ENCODE results near the gene SOHLH1. TPM values are rescaled to one million over a fixed set of nuclear protein-coding genes. Genes with fewer than 3 reads are reported as not detected.

SOHLH1 gene
- total RNA-seq, 1 experiment from 2014 or later: not detected

DNA sequence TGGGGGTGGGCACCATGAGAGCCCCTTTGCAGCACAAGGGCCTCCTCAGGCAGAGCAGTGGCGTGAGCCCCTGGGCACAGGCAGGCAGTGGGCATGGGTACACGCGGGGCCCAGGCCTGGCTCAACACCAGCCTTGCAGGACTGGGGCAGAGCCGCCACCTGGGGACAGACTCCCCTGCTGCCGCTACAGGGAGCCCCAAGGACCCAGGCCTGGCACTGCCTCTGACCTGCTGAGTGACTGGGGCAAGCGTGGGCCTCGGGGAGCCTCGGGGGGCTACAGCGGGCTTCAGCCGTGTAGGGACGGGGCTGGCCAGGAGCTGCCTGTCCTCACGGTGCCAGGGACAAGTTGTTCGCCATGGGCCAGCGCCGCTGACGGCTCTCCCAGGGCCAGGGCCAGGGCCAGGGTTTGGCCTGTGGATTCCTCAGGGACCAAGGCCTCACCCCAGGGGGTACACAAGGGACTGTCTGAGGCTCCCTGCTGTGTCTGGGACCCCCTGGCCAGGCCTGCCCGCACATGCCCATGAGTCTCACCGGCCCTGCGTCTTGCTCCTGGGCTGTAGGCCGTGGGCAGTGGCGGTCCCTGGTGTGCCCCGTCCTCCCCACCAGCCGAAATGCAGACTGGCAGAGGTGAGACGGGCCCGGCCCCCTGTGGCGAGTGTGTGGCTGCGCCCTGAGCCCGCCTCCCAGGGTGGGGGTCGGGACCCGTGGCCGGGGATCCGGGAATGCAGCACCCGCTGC lies 45.2 kb upstream of the SOHLH1 start:
- intact Hi-C loops (cut with micrococcal nuclease; ENCODE audit: unreplicated experiment): no loop called here
- ChIA-PET CTCF (no interaction called here), POLR2A (no interaction called here)
- Histone ChIP-seq H3K4me1 (ENCODE audit: control insufficient read depth, insufficient read depth, low read length) (no peaks in the 10 kb centered on the region), H3K27ac (ENCODE audit: low read length) (no peak overlapping the region), H3K36me3 (ENCODE audit: control insufficient read depth, insufficient read depth, low read length) (no peaks in the 10 kb centered on the region), H3K4me3 (ENCODE audit: low read depth in 2 of 2, low read length in 2 of 2) (no peak overlapping the region), H3K27me3 (ENCODE audit: control insufficient read depth, insufficient read depth, low read length) (no peaks in the 10 kb centered on the region), H3K9me3 (ENCODE audit: control insufficient read depth, insufficient read depth, low read depth, low read length) (no peaks in the 10 kb centered on the region)
- DNase-seq (ENCODE audit: low read depth, low spot score) (no peak), ATAC-seq (no peak)
- TF ChIP-seq TCF7L2 (IDR thresholded peaks at IDR 0.05; ENCODE audit: low read depth, low read length): no peak
- TF ChIP-seq SIN3A (IDR thresholded peaks at IDR 0.05; ENCODE audit: borderline replicate concordance, insufficient read depth, low read depth, low read length): no peak
- TF ChIP-seq, protein P1, sequence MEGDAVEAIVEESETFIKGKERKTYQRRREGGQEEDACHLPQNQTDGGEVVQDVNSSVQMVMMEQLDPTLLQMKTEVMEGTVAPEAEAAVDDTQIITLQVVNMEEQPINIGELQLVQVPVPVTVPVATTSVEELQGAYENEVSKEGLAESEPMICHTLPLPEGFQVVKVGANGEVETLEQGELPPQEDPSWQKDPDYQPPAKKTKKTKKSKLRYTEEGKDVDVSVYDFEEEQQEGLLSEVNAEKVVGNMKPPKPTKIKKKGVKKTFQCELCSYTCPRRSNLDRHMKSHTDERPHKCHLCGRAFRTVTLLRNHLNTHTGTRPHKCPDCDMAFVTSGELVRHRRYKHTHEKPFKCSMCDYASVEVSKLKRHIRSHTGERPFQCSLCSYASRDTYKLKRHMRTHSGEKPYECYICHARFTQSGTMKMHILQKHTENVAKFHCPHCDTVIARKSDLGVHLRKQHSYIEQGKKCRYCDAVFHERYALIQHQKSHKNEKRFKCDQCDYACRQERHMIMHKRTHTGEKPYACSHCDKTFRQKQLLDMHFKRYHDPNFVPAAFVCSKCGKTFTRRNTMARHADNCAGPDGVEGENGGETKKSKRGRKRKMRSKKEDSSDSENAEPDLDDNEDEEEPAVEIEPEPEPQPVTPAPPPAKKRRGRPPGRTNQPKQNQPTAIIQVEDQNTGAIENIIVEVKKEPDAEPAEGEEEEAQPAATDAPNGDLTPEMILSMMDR (IDR thresholded peaks at IDR 0.05): no peak
- no peak for TF ChIP-seq POLR2AphosphoS5 (IDR thresholded peaks at IDR 0.05; ENCODE audit: low read depth, low read length)
- TF ChIP-seq, protein P2, sequence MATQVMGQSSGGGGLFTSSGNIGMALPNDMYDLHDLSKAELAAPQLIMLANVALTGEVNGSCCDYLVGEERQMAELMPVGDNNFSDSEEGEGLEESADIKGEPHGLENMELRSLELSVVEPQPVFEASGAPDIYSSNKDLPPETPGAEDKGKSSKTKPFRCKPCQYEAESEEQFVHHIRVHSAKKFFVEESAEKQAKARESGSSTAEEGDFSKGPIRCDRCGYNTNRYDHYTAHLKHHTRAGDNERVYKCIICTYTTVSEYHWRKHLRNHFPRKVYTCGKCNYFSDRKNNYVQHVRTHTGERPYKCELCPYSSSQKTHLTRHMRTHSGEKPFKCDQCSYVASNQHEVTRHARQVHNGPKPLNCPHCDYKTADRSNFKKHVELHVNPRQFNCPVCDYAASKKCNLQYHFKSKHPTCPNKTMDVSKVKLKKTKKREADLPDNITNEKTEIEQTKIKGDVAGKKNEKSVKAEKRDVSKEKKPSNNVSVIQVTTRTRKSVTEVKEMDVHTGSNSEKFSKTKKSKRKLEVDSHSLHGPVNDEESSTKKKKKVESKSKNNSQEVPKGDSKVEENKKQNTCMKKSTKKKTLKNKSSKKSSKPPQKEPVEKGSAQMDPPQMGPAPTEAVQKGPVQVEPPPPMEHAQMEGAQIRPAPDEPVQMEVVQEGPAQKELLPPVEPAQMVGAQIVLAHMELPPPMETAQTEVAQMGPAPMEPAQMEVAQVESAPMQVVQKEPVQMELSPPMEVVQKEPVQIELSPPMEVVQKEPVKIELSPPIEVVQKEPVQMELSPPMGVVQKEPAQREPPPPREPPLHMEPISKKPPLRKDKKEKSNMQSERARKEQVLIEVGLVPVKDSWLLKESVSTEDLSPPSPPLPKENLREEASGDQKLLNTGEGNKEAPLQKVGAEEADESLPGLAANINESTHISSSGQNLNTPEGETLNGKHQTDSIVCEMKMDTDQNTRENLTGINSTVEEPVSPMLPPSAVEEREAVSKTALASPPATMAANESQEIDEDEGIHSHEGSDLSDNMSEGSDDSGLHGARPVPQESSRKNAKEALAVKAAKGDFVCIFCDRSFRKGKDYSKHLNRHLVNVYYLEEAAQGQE (IDR thresholded peaks at IDR 0.05; ENCODE audit: insufficient read depth in 1 of 2, low read depth in 2 of 2, low read length in 1 of 2): no peak
- in situ Hi-C loops (cut with HindIII; ENCODE audit: low pct_unique_long_range_greater_than_20kb, low sequenced_read_pairs): no loop called here
- no TSS peak for BruUV-seq (replicated peaks)

DNA sequence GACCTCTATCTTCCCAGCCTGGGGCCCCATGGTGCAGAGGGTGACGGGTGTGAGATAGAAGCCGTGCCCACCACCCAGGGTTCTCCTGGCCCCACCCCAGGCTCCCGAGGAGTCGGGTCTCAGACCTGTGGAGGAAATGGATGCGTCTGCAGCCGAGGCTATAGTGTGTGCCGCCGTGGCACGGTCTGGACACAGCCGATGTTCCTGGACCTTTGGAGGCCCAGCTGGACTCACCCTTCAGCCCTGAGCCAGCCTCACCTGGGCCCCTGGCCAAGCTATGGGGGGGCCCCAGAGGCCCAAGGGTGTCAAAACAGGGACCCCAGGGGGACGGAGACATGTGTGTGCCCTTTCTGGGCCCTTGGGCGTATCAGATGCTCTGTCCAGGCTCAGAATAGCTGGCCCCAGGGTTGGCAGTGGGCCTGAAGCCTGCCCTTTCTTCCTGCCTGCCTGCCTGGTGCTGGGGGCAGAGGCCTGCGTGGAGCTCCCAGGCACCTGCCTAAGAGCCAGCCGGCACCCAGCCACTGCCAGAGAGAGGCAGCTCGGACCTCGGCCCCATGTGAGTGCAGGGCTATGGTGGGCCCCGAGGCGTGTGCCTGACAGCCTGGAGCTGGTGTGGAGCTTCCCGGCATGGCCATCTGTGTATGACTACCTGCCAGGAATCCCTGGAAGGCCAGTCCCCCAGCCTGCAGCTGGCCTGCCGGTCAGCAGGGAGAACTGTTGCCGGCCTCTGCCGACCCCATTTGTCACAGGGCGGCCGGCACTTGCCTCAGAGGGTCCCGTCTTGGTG lies 44.5 kb upstream of the SOHLH1 start:
- POLR2A ChIA-PET: no interaction called here
- Histone ChIP-seq H3K9me3 (ENCODE audit: control insufficient read depth, insufficient read depth, low read depth, low read length) (no peaks in the 10 kb centered on the region), H3K36me3 (ENCODE audit: control insufficient read depth, insufficient read depth, low read length) (no peaks in the 10 kb centered on the region), H3K4me3 (ENCODE audit: low read depth in 2 of 2, low read length in 2 of 2) (no peak overlapping the region), H3K27ac (ENCODE audit: low read length) (no peak overlapping the region), H3K4me1 (ENCODE audit: control insufficient read depth, insufficient read depth, low read length) (no peaks in the 10 kb centered on the region), H3K27me3 (ENCODE audit: control insufficient read depth, insufficient read depth, low read length) (no peaks in the 10 kb centered on the region)
- in situ Hi-C loops (cut with HindIII; ENCODE audit: low pct_unique_long_range_greater_than_20kb, low sequenced_read_pairs): no loop called here
- CTCF ChIA-PET: no interaction called here
- ATAC-seq: no peak
- no TSS peak for BruUV-seq (replicated peaks)
- DNase-seq (ENCODE audit: low read depth, low spot score): no peak
- TF ChIP-seq SIN3A (IDR thresholded peaks at IDR 0.05; ENCODE audit: borderline replicate concordance, insufficient read depth, low read depth, low read length): no peak
- no peak for TF ChIP-seq POLR2AphosphoS5 (IDR thresholded peaks at IDR 0.05; ENCODE audit: low read depth, low read length)
- TF ChIP-seq, protein P1 (IDR thresholded peaks at IDR 0.05): no peak
- TF ChIP-seq, protein P2 (IDR thresholded peaks at IDR 0.05; ENCODE audit: insufficient read depth in 1 of 2, low read depth in 2 of 2, low read length in 1 of 2): no peak
- no peak for TF ChIP-seq TCF7L2 (IDR thresholded peaks at IDR 0.05; ENCODE audit: low read depth, low read length)
- intact Hi-C loops (cut with micrococcal nuclease; ENCODE audit: unreplicated experiment): no loop called here
